ENCODE data around the gene POPDC3. TPM values are rescaled to one million over a fixed set of nuclear protein-coding genes. Genes with fewer than 3 reads are reported as not detected.

POPDC3 gene
- total RNA-seq, 4 donors from 2014 or later, result not detected

GRCh38 chr6:105194106-105194505 is 14.3 kb upstream of the POPDC3 start:
- Histone ChIP-seq H3K4me1 (no peaks in the 10 kb centered on the region), H3K4me3 (no peak overlapping the region), H3K27me3 (no peaks in the 10 kb centered on the region), H3K9me3 (no peaks in the 10 kb centered on the region), H3K27ac (no peak overlapping the region), H3K36me3 (no peaks in the 10 kb centered on the region)
- no peak for DNase-seq
- TF ChIP-seq CTCF (IDR thresholded peaks at IDR 0.05), result no peak
- no peak for TF ChIP-seq POLR2A (IDR thresholded peaks at IDR 0.05)

GRCh38 chr6:105193647-105194046 is 13.8 kb upstream of the POPDC3 start:
- Histone ChIP-seq H3K27me3 (no peaks in the 10 kb centered on the region), H3K36me3 (no peaks in the 10 kb centered on the region), H3K4me1 (no peaks in the 10 kb centered on the region), H3K27ac (no peak overlapping the region), H3K4me3 (no peak overlapping the region), H3K9me3 (no peaks in the 10 kb centered on the region)
- no peak for DNase-seq
- TF ChIP-seq CTCF (IDR thresholded peaks at IDR 0.05) (no peak), POLR2A (IDR thresholded peaks at IDR 0.05) (no peak)

GRCh38 chr6:105192707-105193465 is 13.1 kb upstream of the POPDC3 start:
- no peaks in the 10 kb centered on the region for H3K36me3 ChIP-seq
- no peak overlapping the region for H3K27ac ChIP-seq
- no peaks in the 10 kb centered on the region for H3K9me3 ChIP-seq
- DNase-seq, result no peak
- H3K27me3 ChIP-seq, result no peaks in the 10 kb centered on the region
- TF ChIP-seq POLR2A (IDR thresholded peaks at IDR 0.05) (no peak), CTCF (IDR thresholded peaks at IDR 0.05) (no peak)
- H3K4me1 ChIP-seq, result no peaks in the 10 kb centered on the region
- H3K4me3 ChIP-seq, result no peak overlapping the region

GRCh38 chr6:105191351-105191750 is 11.5 kb upstream of the POPDC3 start:
- H3K4me1 ChIP-seq, result no peaks in the 10 kb centered on the region
- DNase-seq, result no peak
- H3K27me3 ChIP-seq, result no peaks in the 10 kb centered on the region
- H3K9me3 ChIP-seq, result no peaks in the 10 kb centered on the region
- H3K36me3 ChIP-seq, result no peaks in the 10 kb centered on the region
- H3K27ac ChIP-seq, result no peak overlapping the region
- TF ChIP-seq CTCF (IDR thresholded peaks at IDR 0.05), result no peak
- TF ChIP-seq POLR2A (IDR thresholded peaks at IDR 0.05), result no peak
- H3K4me3 ChIP-seq, result no peak overlapping the region

- no peaks in the 10 kb centered on the region for H3K9me3 ChIP-seq
- no peaks in the 10 kb centered on the region for H3K36me3 ChIP-seq
- no peak overlapping the region for H3K4me3 ChIP-seq
- TF ChIP-seq POLR2A (IDR thresholded peaks at IDR 0.05) (no peak), CTCF (IDR thresholded peaks at IDR 0.05) (no peak)
- no peaks in the 10 kb centered on the region for H3K4me1 ChIP-seq
- H3K27ac ChIP-seq, result no peak overlapping the region
- H3K27me3 ChIP-seq, result no peaks in the 10 kb centered on the region
- DNase-seq, result no peak
Measured at GRCh38 chr6:105189026-105189820, 9.4 kb upstream of the POPDC3 start.
